KOPT-K1 (cell line): ENCODE data around the gene UBE3C.
"Not testable (repeated sequence)": the region's sequence is repeated elsewhere in the genome, so short reads cannot be mapped to it uniquely, and the experiment has no call there.

Experiments used
- H3K27ac ChIP-seq: fragments of 200-600 bp; sonication (generic); 2 replicates; pipeline ENCODE4 v1.5.1; 2016; ENCODE audit warnings: antibody characterized with exemption, mild to moderate bottlenecking, low read depth, low read length; ENCODE audit not compliant: poor library complexity, severe bottlenecking
- H3K36me3 ChIP-seq: fragments of 200-600 bp; sonication (generic); 2 replicates; pipeline ENCODE4 v1.5.1; 2017; ENCODE audit warnings: antibody characterized with exemption, mild to moderate bottlenecking, low read length, moderate library complexity; ENCODE audit not compliant: insufficient read depth
- H3K9me3 ChIP-seq: fragments of 200-600 bp; sonication (generic); 2 replicates; pipeline ENCODE4 v1.5.1; 2017; ENCODE audit warnings: antibody characterized with exemption, low read length, mild to moderate bottlenecking; ENCODE audit not compliant: insufficient read depth, poor library complexity, severe bottlenecking

UBE3C gene

DNA sequence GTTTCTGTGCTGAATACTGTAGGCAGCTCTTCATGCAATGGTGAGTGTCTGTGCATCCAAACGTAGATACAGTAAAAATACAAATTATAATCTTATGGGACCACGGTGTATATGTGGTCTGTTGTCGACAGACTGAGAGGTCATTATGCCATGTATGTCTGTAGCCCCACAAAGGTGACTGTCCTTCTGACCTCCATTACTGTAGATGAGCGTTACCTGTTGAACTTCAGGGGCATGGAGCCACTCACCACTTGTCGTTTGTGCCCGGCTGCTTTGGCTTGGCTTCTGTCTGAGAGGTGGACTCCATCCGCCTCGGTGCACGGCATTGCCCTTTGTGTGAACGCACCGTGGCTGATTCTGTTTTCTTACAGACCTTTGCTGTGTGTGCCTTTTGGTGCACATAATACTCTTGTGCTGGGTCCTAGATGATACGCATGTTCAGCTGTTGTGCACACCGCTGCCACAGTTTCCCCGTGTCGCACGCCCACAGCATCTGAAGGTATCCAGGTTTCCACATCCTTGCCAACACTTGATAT is 2.9 kb downstream of the UBE3C start:
- Histone ChIP-seq H3K9me3 (no peaks in the 10 kb centered on the region), H3K36me3 (peaks cover 61% of the 10 kb centered on the region), H3K27ac (no peak overlapping the region)

GRCh38 chr7:157143788-157144187 is 5.1 kb downstream of the UBE3C start:
- H3K36me3 ChIP-seq = peaks cover 78% of the 10 kb centered on the region
- no peak overlapping the region for H3K27ac ChIP-seq
- H3K9me3 ChIP-seq = no peaks in the 10 kb centered on the region

- H3K36me3 ChIP-seq = peaks cover 81% of the 10 kb centered on the region
- H3K9me3 ChIP-seq = no peaks in the 10 kb centered on the region
- H3K27ac ChIP-seq = no peak overlapping the region
Measured at GRCh38 chr7:157149317-157149716, 10.6 kb downstream of the UBE3C start.

- no peaks in the 10 kb centered on the region for H3K9me3 ChIP-seq
- H3K27ac ChIP-seq = no peak overlapping the region
- H3K36me3 ChIP-seq = peaks cover 66% of the 10 kb centered on the region
Measured at GRCh38 chr7:157150882-157151281, 12.2 kb downstream of the UBE3C start.

GRCh38 chr7:157151626-157152339 is 13.1 kb downstream of the UBE3C start:
- H3K9me3 ChIP-seq = no peaks in the 10 kb centered on the region
- H3K27ac ChIP-seq = no peak overlapping the region
- H3K36me3 ChIP-seq = peaks cover 58% of the 10 kb centered on the region

DNA sequence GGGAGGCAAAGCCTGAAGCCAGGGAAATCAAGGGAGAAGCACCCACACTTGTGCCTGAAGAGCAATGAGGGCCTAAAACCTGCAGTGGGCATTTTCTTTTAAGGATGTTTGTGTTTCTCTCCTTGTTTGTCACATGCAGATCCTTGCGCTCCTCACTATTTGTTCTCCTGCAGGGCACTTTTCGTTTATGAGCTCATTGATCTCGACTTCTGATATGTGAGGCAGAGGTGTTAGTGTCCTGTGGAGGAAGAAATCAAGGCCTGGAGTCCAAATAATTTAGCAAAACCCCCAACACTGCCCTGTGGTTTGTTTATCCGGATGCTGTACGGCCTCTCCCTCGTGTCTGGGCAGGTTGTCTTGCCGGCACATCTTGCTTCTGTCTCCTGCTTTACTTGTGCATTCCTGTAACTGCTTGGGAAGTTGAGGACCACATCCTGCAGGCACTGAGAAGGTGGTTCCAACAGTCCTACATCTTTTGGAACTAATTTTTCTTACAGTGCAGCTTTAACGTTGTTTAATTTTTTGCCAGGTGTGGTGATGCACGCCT is 13.7 kb downstream of the UBE3C start:
- H3K27ac ChIP-seq = no peak overlapping the region
- H3K36me3 ChIP-seq = peaks cover 52% of the 10 kb centered on the region
- H3K9me3 ChIP-seq = no peaks in the 10 kb centered on the region

DNA sequence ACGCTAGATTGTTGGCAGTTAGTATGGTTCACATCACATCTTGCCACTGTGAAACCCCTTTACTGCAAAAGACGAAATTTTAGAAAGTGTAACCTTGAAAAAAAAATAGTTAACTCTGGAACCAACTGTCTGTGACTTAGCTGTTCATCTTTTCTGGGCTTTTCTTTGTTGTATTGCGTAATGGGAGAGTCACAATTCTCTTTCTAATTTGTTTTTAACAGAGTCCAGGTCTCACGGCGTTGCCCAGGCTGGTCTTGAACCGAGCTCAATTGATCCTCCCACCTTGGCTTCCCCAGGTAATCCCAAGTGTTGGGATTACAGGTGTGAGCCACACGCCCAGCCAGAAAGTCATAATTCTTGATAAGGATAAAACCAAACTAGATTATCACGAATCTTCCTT is 14.5 kb downstream of the UBE3C start:
- Histone ChIP-seq H3K36me3 (peaks cover 44% of the 10 kb centered on the region), H3K9me3 (no peaks in the 10 kb centered on the region), H3K27ac (no peak overlapping the region)

DNA sequence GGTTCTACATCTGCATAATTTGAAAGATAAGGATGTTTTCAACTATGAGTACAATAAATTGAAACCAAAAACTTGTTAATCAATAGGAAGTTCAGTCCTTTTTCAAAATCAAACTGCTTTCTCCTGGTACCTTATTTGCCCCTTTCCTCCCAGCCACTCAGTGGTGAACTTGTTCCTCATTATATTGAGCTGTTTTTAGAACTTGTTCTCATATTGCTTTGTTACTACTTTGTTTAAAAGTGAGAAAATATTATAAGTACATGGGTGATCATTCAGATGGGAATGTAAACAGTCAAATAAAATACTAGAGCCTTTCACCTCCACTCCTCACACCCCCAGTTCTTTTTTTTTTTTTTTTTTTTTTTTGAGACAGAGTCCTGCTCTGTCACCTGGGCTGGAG is 17.2 kb downstream of the UBE3C start:
- Histone ChIP-seq H3K9me3 (no peaks in the 10 kb centered on the region), H3K27ac (no peak overlapping the region), H3K36me3 (peaks cover 31% of the 10 kb centered on the region)

DNA sequence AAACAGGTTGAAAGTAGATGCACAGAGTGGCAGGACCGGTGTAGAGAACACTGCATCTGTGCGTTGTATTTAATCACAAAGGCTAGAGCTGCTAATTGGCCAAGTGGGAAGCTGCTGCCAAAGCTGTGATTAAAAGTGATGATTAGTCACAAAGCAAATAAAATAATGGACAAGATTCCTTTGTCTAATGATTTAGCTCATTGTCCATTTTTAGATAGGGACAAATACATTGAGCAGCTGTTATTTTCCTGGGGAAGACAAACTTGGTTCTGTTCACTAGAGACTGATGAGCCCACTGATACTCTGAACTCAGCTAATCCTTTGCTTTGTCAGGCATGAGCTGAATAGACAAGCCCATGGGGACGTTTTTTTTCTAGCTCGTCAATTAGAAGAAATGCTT is 19.7 kb downstream of the UBE3C start:
- Histone ChIP-seq H3K27ac (no peak overlapping the region), H3K36me3 (peaks cover 16% of the 10 kb centered on the region), H3K9me3 (no peaks in the 10 kb centered on the region)

DNA sequence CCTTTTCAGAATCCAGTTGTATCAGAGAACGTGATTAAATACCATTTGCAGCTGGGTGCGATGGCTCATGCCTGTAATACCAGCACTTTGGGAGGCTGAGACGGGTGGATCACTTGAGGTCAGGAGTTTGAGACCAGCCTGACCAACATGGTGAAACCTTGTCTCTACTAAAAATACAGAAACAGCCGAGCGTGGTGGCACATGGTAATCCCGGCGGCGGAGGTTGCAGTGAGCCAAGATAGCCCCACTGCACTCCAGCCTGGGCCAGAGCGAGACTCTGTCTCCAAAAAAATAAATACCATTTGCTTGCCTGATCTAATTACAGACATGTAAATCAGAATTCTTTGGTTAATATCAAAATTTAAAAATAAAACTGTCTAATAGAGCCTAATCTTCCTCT is 20.8 kb downstream of the UBE3C start:
- peaks cover 17% of the 10 kb centered on the region for H3K36me3 ChIP-seq
- H3K9me3 ChIP-seq = not testable (repeated sequence)

DNA sequence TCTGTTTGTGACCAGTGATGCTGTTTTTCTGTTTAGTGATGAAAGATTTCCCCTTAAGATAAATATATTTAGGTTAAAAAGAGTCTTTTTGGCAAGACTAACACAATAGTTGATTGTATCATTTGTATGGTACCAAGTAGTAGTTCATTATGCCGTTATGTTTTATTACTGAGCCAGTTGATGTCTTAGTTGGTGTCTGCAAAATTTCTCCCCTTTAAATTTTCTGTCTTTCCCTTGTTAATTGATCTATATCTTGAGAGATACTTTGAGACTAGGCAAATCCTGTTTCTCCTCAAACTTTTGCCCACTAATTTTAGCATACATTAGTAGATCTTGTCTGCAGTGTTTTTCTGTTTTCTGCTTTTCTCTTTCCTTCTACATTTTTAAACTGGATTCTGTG is 21.7 kb downstream of the UBE3C start:
- Histone ChIP-seq H3K36me3 (peaks cover 26% of the 10 kb centered on the region), H3K27ac (no peak overlapping the region), H3K9me3 (peaks cover 10% of the 10 kb centered on the region)

More for the DNA sequence above, 20.8 kb downstream of the UBE3C start:
- H3K27ac ChIP-seq = not testable (repeated sequence)

DNA sequence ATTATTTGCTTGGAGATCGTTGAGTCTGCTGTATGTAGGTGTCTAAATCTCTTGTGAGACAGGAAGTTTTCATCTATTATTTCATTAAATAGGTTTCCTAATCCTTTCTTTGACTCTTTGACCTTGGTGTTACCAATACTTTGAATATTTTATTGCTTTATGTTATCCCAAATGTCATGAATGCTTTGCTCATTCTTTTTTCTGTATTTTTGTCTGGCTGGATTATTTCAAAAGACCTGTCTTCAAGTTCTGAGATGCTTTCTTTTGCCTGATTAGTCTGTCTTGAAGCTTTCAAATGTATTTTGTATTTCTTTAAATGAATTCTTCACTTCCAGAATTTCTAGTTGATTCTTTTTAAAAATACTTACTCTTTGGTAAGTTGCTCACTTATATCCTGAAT is 27.3 kb downstream of the UBE3C start:
- Histone ChIP-seq H3K27ac (no peak overlapping the region), H3K9me3 (peaks cover 19% of the 10 kb centered on the region), H3K36me3 (peaks cover 80% of the 10 kb centered on the region)

- Histone ChIP-seq H3K9me3 (peaks cover 19% of the 10 kb centered on the region), H3K36me3 (peaks cover 94% of the 10 kb centered on the region), H3K27ac (no peak overlapping the region)
Measured at GRCh38 chr7:157168571-157168970, 29.8 kb downstream of the UBE3C start.

- Histone ChIP-seq H3K9me3 (no peaks in the 10 kb centered on the region), H3K27ac (no peak overlapping the region), H3K36me3 (peaks cover 97% of the 10 kb centered on the region)
Measured at GRCh38 chr7:157176771-157177170, 38.0 kb downstream of the UBE3C start.

DNA sequence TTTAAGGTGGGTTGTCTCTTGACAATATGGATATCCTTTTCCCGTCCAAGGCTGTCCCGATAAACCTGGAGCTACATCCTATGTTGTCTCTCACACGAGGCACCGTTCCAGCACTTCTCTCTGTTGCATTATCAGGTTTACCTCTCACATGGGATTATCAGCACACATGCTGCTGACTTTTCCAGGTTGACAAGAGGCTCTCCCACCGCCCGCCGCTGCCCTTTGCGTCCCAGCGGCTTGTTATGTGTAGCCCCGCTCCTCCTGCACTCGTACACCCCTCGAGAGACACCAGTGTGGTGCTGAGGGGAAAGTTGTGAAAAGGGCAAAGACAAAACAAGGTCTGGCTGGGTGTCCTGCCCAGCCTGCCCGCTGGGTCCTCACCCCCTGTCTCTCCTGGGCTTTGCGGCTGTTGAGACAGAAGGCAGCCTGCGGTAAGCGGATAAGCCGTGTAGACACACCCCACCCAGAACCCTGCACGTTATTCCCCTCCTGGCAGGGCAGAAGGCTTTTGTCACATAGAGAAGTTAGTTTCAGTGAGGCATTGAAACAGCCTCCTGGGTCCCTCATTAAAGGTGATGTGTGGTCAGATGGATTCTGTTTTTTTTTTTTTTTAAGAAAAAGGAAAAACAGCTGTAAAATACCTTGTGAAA is 38.7 kb downstream of the UBE3C start:
- Histone ChIP-seq H3K9me3 (no peaks in the 10 kb centered on the region), H3K27ac (no peak overlapping the region), H3K36me3 (peaks cover 97% of the 10 kb centered on the region)
